PC-3 (cell line): Measurements from ENCODE around the gene JPT1.

Source experiments
- EZH2 ChIP-seq: fragments of 300-600 bp; sonication (generic); IDR thresholded peaks from one replicate; pipeline ENCODE4 v1.6.1; 2017; ENCODE audit warnings: antibody characterized with exemption, mild to moderate bottlenecking, low read length; ENCODE audit not compliant: unreplicated experiment
- TF ChIP-seq, protein P1 (sequence below): fragments of 300-600 bp; sonication (generic); conservative IDR thresholded peaks from 2 replicates; pipeline ENCODE4 v1.5.1; 2017; ENCODE audit warnings: antibody characterized with exemption, low read depth, mild to moderate bottlenecking, low read length

DNA sequence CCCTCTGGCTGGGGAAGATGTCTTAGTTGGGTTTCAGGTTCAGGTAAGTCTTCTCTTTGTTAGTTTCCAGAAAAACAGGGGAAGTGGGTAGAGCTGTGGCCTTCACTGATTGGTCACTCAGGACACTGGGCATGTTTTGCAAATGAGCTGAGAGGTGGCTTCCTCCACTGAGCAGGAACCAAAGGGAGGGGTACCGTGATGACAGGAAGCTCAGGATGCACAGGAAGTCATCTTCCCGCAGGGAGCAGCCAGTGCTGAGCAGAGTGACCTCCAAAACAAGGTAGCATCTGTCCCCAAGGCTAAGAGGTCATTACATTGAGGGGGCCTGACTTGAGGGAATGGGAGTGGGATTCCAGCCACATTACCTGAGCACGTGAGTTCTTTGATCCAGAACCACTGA is 28.3 kb downstream of the JPT1 start:
- TF ChIP-seq, protein P1, sequence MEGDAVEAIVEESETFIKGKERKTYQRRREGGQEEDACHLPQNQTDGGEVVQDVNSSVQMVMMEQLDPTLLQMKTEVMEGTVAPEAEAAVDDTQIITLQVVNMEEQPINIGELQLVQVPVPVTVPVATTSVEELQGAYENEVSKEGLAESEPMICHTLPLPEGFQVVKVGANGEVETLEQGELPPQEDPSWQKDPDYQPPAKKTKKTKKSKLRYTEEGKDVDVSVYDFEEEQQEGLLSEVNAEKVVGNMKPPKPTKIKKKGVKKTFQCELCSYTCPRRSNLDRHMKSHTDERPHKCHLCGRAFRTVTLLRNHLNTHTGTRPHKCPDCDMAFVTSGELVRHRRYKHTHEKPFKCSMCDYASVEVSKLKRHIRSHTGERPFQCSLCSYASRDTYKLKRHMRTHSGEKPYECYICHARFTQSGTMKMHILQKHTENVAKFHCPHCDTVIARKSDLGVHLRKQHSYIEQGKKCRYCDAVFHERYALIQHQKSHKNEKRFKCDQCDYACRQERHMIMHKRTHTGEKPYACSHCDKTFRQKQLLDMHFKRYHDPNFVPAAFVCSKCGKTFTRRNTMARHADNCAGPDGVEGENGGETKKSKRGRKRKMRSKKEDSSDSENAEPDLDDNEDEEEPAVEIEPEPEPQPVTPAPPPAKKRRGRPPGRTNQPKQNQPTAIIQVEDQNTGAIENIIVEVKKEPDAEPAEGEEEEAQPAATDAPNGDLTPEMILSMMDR: no peak
- TF ChIP-seq EZH2: no peak
